Uterus (tissue), 4 donors: Measurements from ENCODE around the gene S100A8. TPM values are rescaled to one million over a fixed set of nuclear protein-coding genes. Genes with fewer than 3 reads are reported as not detected.

ENCODE experiments used
- DNase-seq, 2 donors: peaks; one replicate each; pipeline ENCODE4 v3.0.0-alpha.2; 2019 to 2020
- H3K27ac ChIP-seq, 2 donors: fragments of 200-600 bp; sonication (generic); 1 replicate in 1 of 2; 2 replicates in 1 of 2; pipeline ENCODE4 v1.5.1; 2016 to 2018
- H3K27me3 ChIP-seq, 2 donors: fragments of 200-600 bp; sonication (generic); one replicate each; pipeline ENCODE4 v1.5.1; 2018 to 2019; ENCODE audit warnings: control low read depth in 1 of 2
- H3K36me3 ChIP-seq, 2 donors: fragments of 200-600 bp; sonication (generic); one replicate each; pipeline ENCODE4 v1.5.1; 2019; ENCODE audit warnings: control low read depth in 1 of 2
- H3K4me1 ChIP-seq, 2 donors: fragments of 200-600 bp; sonication (generic); one replicate each; pipeline ENCODE4 v1.5.1; 2018 to 2019; ENCODE audit warnings: control low read depth in 1 of 2
- H3K4me3 ChIP-seq, 2 donors: fragments of 200-600 bp; sonication (generic); 1 replicate in 1 of 2; 2 replicates in 1 of 2; pipeline ENCODE4 v1.5.1; 2018 to 2019; ENCODE audit warnings: mild to moderate bottlenecking in 1 of 2
- H3K9me3 ChIP-seq, 2 donors: fragments of 200-600 bp; sonication (generic); one replicate each; pipeline ENCODE4 v1.5.1; 2019; ENCODE audit warnings: control low read depth in 1 of 2
- CTCF ChIP-seq, 4 experiments: fragments of 200-600 bp in 2 of 4; fragments of 450-650 bp in 2 of 4; sonication (generic) in 2 of 4; IDR thresholded peaks; one replicate each; pipeline ENCODE4 v1.5.1; 2016 to 2019; ENCODE audit warnings: antibody characterized with exemption in 4 of 4, mild to moderate bottlenecking in 2 of 4, moderate library complexity in 1 of 4
- POLR2A ChIP-seq, 2 donors: fragments of 450-650 bp; IDR thresholded peaks; one replicate each; pipeline ENCODE4 v1.6.1; 2016; ENCODE audit warnings: antibody characterized with exemption in 2 of 2, mild to moderate bottlenecking in 1 of 2, moderate library complexity in 1 of 2
- intact Hi-C: fragments of 100-400 bp; cut with DNase I; formaldehyde crosslinking; loops from one replicate; pipeline ENCODE4 v1.15.1; 2023; ENCODE audit warnings: low total_unique reads
- total RNA-seq, 4 donors: library from RNA; depleted of rRNA in 3 of 4; stranded (reverse); fragments of >200 nt in 3 of 4; gene quantifications; one replicate each; pipeline versions ENCODE4 v1.1.0 to v1.2.4, GENCODE V29; 2014 to 2023
- donor health status: DM: yes; HTN: yes; CAD: no.

The S100A8 gene
- total RNA-seq, 4 donors from 2014 or later = 5.4 to 25.2 (median 24.7) TPM; not detected in 1

- no peak for DNase-seq
- H3K27ac ChIP-seq = no peak overlapping the region
- H3K36me3 ChIP-seq = no peaks in the 10 kb centered on the region
- no peak overlapping the region for H3K4me3 ChIP-seq
- no peaks in the 10 kb centered on the region for H3K9me3 ChIP-seq
- H3K4me1 ChIP-seq = no peaks in the 10 kb centered on the region
- TF ChIP-seq POLR2A (IDR thresholded peaks at IDR 0.05) (no peak), CTCF (IDR thresholded peaks at IDR 0.05) (no peak)
- intact Hi-C loops = no loop called here
- no peaks in the 10 kb centered on the region for H3K27me3 ChIP-seq
These were observed 42.2 kb upstream of the S100A8 start for GRCh38 chr1:153432874-153433681.

GRCh38 chr1:153431928-153432327, 41.1 kb upstream of the S100A8 start:
- intact Hi-C loops = no loop called here
- H3K4me1 ChIP-seq = no peaks in the 10 kb centered on the region
- no peak for DNase-seq
- H3K27me3 ChIP-seq = no peaks in the 10 kb centered on the region
- no peak for TF ChIP-seq POLR2A (IDR thresholded peaks at IDR 0.05)
- TF ChIP-seq CTCF (IDR thresholded peaks at IDR 0.05) = no peak
- H3K9me3 ChIP-seq = no peaks in the 10 kb centered on the region
- H3K36me3 ChIP-seq = no peaks in the 10 kb centered on the region
- H3K27ac ChIP-seq = no peak overlapping the region
- H3K4me3 ChIP-seq = no peak overlapping the region

- Histone ChIP-seq H3K9me3 (no peaks in the 10 kb centered on the region), H3K27ac (no peak overlapping the region), H3K36me3 (no peaks in the 10 kb centered on the region), H3K27me3 (no peaks in the 10 kb centered on the region), H3K4me3 (no peak overlapping the region), H3K4me1 (no peaks in the 10 kb centered on the region)
- intact Hi-C loops = no loop called here
- no peak for TF ChIP-seq POLR2A (IDR thresholded peaks at IDR 0.05)
- TF ChIP-seq CTCF (IDR thresholded peaks at IDR 0.05) = no peak
- DNase-seq = no peak
These were observed 40.6 kb upstream of the S100A8 start for GRCh38 chr1:153431427-153431826.

GRCh38 chr1:153431002-153431401, 40.1 kb upstream of the S100A8 start:
- intact Hi-C loops = no loop called here
- TF ChIP-seq POLR2A (IDR thresholded peaks at IDR 0.05) = no peak
- TF ChIP-seq CTCF (IDR thresholded peaks at IDR 0.05) = no peak
- Histone ChIP-seq H3K27me3 (no peaks in the 10 kb centered on the region), H3K36me3 (no peaks in the 10 kb centered on the region), H3K27ac (no peak overlapping the region), H3K4me1 (no peaks in the 10 kb centered on the region), H3K9me3 (no peaks in the 10 kb centered on the region), H3K4me3 (no peak overlapping the region)
- no peak for DNase-seq

GRCh38 chr1:153430561-153430960, 39.7 kb upstream of the S100A8 start:
- no peak overlapping the region for H3K27ac ChIP-seq
- DNase-seq = no peak
- TF ChIP-seq POLR2A (IDR thresholded peaks at IDR 0.05) = no peak
- no peak for TF ChIP-seq CTCF (IDR thresholded peaks at IDR 0.05)
- no peaks in the 10 kb centered on the region for H3K4me1 ChIP-seq
- no peak overlapping the region for H3K4me3 ChIP-seq
- no peaks in the 10 kb centered on the region for H3K36me3 ChIP-seq
- no peaks in the 10 kb centered on the region for H3K27me3 ChIP-seq
- intact Hi-C loops = no loop called here
- no peaks in the 10 kb centered on the region for H3K9me3 ChIP-seq
